Fibroblast of the conjunctiva (primary cell): ENCODE results near the gene KCTD12.
A peak's percentile ranks its signal among the peaks of the same experiment; 100 is the strongest.

Experiments used
- DNase-seq: peaks from one replicate; pipeline ENCODE4 v3.0.0-alpha.2; 2010; ENCODE audit warnings: low read depth

The KCTD12 gene

DNA sequence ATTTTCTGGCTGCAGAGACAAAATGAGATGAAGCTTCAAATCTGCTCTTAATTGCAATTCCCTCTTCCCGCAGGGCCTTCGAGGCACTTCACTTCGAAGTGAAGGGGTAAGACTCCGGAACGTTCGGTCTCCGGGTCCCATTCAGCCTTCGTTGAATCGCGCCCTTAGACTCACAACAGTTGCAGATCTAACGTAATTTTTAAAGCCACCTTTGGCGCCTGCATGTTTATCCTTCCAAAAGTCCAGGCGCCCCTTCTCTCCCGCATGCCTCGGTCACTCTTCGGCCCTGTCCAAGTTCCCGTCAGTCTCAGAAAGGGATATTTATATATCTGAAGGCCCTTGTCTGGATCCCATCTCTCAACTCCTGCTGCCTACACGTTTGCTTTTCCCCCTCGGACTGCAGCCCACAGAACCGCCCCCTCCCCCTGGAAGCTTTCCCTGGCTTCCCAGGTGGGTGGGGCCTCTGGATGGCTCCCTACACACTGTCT is 915 bp upstream of the KCTD12 start:
- DNase-seq: no peak

DNA sequence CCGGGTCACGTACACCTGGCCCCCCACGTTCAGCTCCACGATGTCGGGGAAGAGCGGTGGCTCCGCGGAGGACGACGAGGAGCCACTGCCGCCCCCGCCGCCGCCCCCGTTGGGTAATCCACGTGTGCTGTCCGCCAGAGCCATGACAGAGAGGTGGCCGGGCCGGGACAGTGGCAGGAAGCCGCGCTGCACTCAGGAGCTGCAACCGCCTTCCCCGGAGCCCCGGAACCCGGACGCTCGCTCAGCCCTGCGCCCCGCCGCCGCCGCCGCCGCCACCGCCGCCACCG is 257 bp downstream of the KCTD12 start:
- no peak for DNase-seq

DNA sequence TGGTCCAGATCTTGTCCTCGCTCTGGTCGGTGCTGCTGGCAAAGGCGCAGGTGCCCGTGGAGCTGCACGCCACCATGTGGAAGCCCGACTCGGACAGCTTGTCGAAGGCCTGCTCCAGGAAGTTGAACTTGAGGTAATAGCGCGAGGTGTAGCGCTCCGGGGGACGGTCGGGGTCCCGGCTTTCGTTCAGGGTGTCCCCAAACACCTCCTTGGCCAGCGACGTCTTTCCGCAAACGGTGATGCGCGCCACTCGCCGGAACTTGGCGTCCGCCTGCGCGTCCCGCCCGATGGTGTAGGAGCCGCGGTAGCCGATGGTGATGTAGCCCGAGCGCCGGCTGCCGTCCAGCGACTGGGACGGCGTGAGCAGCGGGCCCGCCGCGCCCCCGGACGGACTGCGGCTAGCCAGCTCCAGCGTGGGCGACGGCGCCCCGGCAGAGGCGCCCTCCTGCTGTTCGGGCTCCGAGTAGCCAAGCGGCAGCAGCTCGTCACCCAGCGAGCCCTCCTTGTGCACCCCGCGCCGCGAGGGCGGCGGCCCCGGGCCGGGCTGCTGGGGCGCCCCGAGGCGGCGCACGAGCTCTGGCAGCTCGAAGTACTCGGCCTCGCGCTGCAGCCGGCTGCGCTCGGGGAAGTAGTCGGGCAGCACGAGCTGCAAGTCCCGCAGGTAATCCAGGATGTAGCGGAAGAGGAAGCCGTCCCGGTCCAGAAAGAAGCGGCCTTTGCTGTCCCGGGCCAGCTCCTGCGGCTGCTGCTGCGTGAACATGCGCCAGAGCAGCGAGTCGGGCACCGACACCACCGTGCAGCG is 801 bp downstream of the KCTD12 start:
- DNase-seq: peak; percentile 71

DNA sequence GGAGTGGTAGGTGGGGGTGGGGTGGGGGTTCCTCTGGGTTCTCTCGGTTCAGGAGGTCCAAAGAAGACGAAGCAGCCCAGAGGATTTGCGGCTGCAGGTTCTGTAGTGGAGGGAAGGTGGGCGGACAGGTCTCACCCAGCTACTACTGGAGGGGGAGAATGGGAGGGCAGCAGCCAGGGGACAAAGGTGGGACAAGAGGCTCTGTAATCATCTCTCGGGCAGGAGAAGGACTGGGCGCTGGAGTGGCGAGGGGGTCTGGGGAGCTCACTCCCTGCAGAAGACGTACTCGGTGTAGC is 1.4 kb downstream of the KCTD12 start:
- no peak for DNase-seq

DNA sequence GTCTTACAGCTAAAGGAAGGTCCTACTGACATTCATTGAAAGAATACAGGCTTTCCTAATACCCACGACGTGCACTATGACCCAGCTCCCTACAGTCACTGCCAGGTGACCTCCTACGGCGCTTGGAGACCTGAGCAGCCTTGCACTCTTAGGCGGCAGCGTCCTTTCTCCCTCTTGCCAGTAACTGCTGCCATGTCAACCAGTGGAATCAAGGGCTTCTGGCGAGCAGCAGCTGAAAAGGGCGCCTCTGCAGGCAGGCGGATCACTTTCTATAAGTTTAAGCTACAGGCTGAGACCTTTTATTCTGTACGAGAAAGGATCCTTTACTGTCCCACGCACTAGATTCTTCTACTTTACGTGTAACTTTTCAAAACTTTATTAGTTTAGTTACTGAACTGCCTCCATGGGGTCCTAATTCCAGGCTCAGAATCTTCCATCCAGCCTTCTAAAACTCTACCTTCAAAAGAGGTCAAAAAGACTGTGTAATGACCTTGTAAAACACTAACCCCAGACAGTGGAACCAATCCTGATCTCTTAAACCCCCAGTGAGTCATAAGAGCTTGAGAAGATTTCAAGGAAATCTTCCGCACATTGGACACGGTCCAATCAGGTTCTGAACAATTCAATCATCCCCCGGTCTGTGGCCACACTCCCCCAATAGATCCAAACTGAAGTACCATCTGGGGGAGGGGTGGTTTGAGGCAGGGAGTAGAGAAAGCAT is 1.9 kb downstream of the KCTD12 start:
- DNase-seq: peak; percentile 57

DNA sequence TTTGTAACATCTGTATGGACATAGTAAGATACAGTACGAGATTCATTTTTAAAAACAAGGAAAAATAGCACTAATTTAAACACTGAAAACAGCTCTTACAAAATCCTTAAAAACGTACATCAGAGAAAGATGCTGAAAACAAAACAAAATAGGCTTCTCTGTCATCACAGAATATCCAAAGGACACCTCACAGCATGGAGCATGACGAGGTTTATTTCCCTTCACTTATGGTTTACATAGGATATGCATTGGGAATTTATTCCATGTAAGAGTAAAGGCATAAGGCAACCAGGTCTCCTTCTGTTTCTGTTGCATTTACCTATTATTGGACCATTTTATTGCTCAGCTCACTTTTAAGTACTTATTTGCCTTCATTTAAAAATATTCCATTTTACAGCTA is 3.0 kb downstream of the KCTD12 start:
- DNase-seq: no peak

DNA sequence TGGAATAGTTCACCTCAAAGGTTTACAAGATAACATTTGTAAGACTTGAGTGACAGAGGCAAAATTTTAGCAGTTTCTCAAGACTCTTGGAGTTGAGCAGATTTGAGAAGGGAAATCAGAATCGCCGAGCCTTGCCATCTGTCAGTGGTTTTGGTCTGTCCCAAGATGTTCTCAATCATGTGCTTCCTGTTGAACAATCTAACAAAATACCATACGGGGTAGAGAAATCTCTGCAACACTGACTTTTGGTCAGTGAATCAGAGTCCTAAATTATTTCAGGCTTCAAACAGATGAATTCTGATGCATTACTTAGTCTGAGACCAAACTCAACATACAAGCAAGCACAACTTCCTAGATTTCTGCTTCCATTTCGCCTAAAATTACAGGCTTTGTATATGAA is 3.8 kb downstream of the KCTD12 start:
- DNase-seq: peak; percentile 37

DNA sequence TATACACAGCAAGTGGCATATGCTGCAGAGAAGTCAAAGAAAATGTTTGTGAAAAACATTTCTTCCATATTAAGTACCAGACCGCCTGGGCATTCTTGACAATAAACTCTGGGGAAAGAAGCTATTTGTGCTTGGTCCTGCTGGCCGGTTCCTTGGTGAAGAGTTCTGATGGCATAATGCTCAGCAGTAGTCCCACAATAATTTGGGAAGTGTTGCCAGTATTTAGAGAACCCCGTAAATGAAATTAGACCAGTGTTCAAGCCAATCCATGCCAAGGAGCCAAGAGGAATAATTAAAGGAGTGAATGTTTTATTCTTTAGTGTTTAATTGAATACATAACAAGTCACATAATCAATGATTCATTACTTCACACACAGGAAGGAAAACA is 6.3 kb downstream of the KCTD12 start:
- no peak for DNase-seq

DNA sequence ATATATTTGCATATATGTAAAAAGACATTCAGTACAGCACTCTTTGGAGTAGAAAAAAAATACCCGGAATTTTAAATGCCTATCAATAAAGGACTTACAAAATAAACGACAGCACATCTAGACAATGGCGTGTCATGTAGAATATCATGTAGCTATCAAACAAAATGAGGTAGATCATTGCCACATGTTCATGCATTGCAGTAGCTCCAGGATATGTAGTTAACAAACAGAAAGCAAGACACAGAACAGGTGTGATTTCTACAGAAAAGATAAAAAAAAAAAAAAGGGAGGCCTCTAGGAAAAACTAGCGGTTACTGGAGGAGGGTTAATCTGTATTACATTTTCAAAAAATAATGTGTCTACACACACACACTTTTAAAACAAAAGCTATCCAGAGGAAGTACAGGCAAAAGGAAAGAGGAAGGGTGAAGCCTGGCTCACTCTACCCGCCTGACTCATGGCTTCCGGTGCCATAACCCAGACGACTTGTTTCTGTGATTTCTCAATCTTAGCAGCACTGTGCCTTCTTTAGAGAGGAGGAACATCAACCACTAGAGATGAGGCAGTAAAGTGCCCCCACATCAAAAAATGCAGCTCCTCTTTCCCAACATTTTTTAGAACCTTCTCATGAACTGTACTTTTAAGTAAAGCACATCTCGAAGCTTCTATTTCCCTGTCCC is 6.9 kb downstream of the KCTD12 start:
- peak; percentile 68 for DNase-seq

DNA sequence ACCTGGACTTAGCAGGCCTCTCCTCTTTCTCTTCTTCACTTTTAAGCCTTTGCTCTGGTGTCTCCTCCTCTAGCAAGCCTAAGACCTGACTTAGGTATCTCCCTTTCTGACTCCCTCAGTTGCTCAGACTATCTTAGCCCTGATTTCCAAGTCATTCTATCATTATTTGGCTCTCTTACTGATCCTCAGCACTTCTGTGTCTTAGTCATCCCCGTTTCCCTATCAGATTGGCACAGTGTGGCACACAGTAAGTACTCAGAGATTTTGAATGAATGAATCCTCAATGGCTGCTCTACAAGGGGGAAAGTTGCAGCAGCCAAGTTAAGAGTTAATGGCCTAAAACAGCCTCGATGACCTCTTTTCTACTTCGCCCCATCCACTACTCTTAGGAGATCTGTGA is 8.2 kb downstream of the KCTD12 start:
- no peak for DNase-seq

DNA sequence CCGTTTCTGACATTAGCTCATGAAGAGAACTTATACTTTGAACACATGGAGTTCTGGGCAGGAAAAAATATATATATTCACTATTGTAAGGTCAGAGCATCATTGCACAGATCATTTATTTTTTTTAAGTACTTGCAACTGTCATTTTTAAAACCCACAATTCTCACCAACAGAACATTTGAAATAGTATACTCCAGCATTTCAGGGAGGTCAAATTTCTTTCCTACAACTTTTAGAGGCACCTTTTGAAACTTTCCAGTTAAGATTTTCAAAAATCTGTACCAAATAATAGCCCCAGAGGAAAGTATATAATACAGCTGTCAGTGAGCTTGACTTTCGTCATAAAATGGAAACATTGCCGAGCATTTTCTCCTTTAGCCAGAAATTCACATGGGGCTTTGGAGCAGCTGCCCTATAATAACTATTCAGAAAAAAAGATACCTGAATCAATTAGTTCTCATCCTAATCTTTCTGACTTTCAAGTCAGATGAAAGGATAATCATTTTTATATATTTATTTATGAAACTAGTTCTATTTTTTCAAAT is 10.9 kb downstream of the KCTD12 start:
- no peak for DNase-seq

DNA sequence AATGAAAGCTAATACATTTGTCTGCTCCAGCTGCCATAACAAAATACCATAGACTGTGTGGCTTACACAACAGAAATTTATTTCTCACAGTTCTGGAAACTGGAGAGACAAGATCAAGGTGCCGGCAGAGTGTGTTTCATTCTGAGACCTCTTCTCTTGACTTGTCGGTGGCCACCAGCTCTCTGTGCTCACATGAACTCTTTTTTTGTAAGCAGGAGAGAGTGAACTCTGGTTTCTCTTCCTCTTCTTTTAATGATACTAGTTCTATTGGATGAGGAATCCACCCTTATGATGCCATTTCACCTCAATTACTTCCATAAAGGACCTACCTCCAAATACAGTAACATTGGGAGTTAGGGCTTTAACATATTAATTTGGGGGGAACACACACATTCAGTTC is 11.7 kb downstream of the KCTD12 start:
- DNase-seq: no peak

DNA sequence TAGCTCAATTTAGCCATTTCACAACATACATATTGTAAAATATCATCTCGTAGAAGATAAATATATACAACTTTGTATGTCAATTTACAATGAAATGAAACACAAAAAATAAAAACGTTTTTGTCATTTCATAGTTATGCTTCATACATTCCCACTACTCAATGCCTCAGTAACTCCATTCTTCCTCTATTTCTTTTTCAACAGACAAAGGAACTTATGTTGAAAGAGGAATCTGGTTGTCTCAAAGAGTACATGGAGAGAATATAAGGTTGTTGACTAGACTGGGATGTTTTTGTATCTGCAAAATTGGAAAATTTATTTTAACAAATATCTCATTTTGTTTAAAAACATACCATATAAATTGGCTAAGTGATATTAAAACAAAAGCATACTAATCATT is 12.8 kb downstream of the KCTD12 start:
- DNase-seq: no peak

DNA sequence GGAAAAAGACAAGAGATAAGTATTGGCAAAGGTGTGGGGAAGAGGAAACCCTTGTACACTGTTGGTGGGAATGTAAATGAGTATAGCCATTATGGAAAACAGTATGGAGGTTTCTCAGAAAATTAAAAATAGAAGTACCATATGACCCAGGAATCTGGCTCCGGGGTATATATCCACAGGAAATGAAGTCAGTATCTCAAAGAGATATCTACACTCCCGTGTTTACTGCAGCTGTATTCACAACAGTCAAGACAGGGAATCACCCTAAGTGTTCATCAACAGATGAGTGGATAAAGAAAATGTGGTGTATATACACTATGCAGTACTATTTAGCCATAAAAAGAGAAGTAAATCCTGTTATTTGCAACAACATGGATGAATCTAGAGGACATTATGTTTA is 13.5 kb downstream of the KCTD12 start:
- no peak for DNase-seq

DNA sequence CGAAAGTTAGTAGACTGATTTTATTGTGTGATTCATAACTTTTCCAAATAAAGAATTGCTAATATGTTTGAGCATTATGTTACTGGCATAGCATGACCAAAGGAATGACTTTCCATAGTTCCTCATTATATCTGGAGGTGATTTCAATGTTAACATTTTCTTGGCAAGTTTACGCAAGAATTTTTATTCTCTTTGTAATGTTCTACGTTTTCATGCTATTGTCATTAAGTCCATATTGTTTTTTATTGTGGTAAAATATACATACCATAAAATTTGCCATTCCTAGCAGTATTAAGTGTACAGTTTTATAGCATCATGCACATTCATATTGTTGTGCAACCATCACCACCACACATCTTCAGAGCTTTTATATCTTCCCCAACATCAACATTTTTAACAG is 14.8 kb downstream of the KCTD12 start:
- no peak for DNase-seq

DNA sequence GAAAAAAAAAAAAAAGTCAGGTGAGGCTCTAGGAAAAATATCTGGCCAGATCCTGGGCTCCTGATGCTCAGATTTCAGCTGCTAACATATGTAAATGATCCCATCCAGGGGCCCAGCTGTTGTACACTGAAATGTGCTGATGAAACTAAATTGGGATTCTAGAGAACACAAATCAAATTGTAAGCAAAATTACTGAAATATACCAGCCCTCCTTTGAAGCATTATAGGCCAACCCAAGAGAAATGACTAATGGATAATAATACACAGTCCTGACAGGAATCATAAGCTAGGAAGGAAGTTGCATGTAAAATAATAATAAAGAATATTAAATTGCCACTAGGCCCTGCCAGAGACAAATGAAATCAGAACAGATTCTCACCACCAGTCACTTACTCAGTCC is 17.8 kb downstream of the KCTD12 start:
- DNase-seq: no peak

DNA sequence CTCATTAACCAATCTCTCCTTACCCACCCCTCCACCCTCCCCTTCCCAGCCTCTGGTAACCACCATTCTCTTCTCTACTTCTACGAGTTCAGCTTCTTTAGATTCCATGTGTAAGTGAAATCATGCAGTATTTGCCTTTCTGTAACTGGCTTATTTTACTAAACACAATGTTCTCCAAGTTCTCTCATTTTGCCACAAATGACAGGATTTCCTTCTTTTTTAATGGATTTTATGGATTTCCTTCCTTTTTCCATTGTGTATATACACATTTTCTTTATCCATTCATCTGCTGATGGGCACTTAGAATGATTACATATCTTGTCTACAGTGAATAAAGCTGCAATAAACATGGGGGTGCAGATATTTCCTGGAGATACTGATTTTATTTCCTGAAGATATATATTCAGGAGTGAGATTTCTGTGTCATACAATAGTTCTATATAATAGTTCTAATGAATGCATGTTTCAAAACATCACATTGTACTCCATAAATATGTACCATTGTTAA is 20.2 kb downstream of the KCTD12 start:
- DNase-seq: no peak

DNA sequence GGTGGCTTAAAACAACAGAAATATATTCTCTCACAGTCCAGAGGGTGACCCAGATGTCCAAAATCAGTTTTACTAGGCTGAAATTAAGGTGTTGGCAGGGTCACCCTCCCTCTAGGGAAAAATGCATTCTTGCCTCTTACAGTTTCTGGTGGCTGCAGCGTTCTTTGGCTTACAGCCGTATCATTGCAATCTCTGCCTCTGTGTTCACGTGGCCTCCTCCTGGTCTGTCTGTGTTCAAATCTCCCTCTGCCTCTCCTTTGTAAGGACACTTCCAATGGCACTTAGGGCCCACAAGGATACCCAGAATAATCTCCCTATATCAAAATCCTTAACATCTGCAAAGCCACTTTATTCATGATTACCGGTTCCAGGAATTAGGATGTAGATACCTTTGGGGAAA is 21.1 kb downstream of the KCTD12 start:
- no peak for DNase-seq

DNA sequence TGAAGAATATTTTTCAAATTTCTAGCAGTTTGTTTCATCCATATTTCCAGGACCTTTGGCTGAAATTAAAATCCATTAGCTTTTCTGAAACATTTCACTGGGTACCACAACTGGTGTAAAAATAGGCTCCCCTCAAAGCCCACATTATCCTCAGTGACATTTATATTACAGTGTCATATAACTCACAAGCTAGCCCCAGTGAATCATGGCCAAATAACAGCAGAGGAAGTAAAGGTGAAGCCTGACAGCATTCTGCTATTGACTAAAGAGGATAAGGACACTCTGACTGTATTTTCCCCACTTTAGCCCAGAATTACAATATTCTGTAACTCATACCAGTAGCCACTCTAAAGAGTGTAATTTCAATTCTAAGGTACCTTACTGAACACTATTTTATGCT is 21.9 kb downstream of the KCTD12 start:
- DNase-seq: no peak

DNA sequence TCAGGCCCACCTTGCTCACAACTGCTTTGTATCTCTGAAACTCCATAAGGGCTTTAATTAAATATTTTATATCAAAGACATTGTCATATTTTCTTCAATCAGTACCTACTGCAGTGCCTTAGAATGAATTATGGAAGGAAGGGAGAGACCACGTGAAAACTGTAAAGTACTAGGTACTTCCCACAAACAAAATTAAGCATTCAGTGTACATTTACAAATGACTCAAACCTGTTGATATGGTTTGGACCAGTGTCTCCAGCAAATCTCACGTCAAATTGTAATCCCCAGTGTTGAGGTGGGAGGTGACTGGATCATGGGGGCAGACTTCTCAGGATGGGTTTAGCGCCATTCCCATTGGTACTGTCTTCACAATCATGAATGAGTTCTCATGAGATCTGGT is 23.2 kb downstream of the KCTD12 start:
- DNase-seq: no peak

DNA sequence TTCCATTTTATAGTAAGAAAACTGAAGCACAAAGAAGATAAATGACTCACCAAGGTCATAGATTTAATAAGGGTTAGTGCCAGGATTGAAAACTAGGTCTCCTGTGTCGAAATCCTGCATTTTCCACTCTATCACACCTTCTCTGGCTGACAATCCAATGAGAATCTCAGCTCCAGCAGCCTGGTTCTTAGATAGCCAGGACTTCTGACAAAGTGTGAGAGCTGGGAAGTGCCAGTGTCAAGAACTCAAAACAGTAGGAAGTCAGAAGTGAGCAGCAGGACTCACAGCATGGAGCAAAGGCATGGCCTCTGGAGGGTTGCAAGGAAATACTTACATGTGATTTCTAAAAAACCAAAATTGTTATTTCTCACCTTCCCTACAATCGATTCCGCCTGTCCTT is 24.3 kb downstream of the KCTD12 start:
- no peak for DNase-seq

DNA sequence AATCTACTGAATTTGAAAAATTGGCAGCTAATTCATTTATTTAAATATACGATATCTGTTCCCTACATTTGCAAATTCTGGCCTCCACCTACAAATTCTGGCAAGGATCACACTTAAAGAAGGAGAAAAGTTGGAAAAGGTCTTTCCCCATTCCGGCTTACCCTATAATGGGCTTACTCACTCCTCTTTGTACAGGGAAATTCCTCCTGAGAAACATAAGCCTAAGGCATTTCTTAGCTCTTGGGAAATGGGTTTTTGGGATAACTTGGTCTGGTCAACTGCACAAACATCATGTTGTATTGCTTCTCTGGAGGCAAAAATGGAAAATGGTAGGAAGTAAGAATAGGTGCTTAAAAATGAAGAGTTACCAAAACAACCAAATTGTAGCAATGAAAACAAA is 25.5 kb downstream of the KCTD12 start:
- no peak for DNase-seq

DNA sequence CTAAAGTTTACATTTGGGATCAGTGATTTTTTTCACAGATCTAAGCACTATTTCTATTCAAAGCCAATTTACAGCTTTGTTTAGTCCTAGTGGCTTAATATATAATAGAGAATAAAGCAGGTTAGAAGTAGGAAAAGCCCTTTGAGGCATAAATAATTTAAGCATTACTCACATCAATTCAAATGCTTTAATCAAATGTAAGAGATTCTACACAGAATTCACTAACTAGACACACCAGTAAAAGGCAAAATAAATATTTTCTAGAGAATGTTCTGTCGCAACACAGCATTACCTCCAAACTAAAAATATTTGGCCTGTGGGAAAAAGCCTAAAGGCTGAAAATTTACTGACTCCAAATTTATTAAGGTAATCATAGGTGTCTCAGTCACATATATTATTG is 31.3 kb downstream of the KCTD12 start:
- DNase-seq: no peak
